ENCODE measurements around the gene SPRY2. TPM values are rescaled to one million over a fixed set of nuclear protein-coding genes. Genes with fewer than 3 reads are reported as not detected.
A peak's percentile ranks its signal among the peaks of the same experiment; 100 is the strongest.

The SPRY2 gene
- total and polyA plus RNA-seq, 2 donors (not counting 3 experiments of a cell fraction or from before 2014, with no cell fraction given) = 26.2 to 52.3 TPM

DNA sequence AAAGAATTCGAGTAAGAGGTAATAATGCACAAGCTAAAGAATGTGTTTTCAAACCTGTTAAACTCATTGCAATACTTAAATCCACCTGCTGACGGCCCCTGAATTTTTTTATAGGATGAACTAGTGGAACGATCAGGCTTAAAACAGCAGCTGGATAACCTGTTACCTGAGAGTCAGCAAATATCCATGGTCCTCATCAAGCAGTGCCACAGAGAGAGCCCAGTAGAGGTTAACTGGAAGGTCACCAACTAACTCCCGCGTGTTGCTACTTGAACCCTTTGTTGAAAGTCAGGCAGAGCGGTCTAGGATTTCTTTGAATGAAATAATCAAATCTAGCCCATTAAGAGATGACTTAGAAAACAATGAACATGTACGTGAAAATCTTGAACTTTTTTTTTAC is 47.6 kb upstream of the SPRY2 start:
- H4K20me1 ChIP-seq (replicated peaks; ENCODE audit: control insufficient read depth, extremely low read depth, insufficient read depth, low read length) = no peaks in the 10 kb centered on the region
- H3K9me3 ChIP-seq (replicated peaks; ENCODE audit: control insufficient read depth, insufficient read depth, low read length) = no peaks in the 10 kb centered on the region
- no peak for FAIRE-seq
- no peak overlapping the region for H3K4me2 ChIP-seq (ENCODE audit: insufficient read depth, low read length)
- POLR2A ChIA-PET = no interaction called here
- no peaks in the 10 kb centered on the region for H3K36me3 ChIP-seq (ENCODE audit: control insufficient read depth in 2 of 2, extremely low read depth in 1 of 2, insufficient read depth in 2 of 2, low read length in 2 of 2)
- dilution Hi-C loops (cut with MboI; ENCODE audit: extremely low pct_ligation_motif_present, low sequenced_read_pairs) (no loop called here), intact Hi-C loops (cut with micrococcal nuclease) (no loop called here)
- no peak overlapping the region for H3K27ac ChIP-seq (ENCODE audit: insufficient read depth, low read depth, low read length)
- CTCF ChIA-PET = interaction anchor here (1.4 to 1.7 kb wide), 3 partner anchors 9 to 13 kb away, joined by 3 to 8 read pairs (median 4); no protein-coding TSS in a partner anchor
- no peak overlapping the region for H3K4me3 ChIP-seq (replicated peaks in 1 of 3; ENCODE audit: insufficient read depth in 1 of 3, low read depth in 1 of 3, low read length in 3 of 3)
- H2AFZ ChIP-seq (ENCODE audit: low read depth, low read length) = no peak overlapping the region
- H3K79me2 ChIP-seq (ENCODE audit: control insufficient read depth, insufficient read depth, low read length) = no peaks in the 10 kb centered on the region
- BruUV-seq (replicated peaks) = no TSS peak
- no peak for TF ChIP-seq FOS (IDR thresholded peaks at IDR 0.05; ENCODE audit: borderline replicate concordance, insufficient read depth, low read length)
- TF ChIP-seq GATA2 (IDR thresholded peaks at IDR 0.05; ENCODE audit: insufficient read depth, insufficient read length, low read depth, low read length) = no peak
- TF ChIP-seq POLR2AphosphoS5 (IDR thresholded peaks at IDR 0.05; ENCODE audit: insufficient read depth, low read depth, low read length) = no peak
- no peak for TF ChIP-seq JUN (IDR thresholded peaks at IDR 0.05; ENCODE audit: borderline replicate concordance, insufficient read depth, insufficient read length, low read depth)
- TF ChIP-seq, protein P1, sequence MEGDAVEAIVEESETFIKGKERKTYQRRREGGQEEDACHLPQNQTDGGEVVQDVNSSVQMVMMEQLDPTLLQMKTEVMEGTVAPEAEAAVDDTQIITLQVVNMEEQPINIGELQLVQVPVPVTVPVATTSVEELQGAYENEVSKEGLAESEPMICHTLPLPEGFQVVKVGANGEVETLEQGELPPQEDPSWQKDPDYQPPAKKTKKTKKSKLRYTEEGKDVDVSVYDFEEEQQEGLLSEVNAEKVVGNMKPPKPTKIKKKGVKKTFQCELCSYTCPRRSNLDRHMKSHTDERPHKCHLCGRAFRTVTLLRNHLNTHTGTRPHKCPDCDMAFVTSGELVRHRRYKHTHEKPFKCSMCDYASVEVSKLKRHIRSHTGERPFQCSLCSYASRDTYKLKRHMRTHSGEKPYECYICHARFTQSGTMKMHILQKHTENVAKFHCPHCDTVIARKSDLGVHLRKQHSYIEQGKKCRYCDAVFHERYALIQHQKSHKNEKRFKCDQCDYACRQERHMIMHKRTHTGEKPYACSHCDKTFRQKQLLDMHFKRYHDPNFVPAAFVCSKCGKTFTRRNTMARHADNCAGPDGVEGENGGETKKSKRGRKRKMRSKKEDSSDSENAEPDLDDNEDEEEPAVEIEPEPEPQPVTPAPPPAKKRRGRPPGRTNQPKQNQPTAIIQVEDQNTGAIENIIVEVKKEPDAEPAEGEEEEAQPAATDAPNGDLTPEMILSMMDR (IDR thresholded peaks at IDR 0.05; ENCODE audit: extremely low read depth in 1 of 2, insufficient read depth in 1 of 2, low read depth in 1 of 2, low read length in 2 of 2) = no peak
- DNase-seq (ENCODE audit: low read depth, low spot score) = no peak
- no peak overlapping the region for H3K9ac ChIP-seq (replicated peaks; ENCODE audit: extremely low read depth, insufficient read depth, low read length)
- H3K9me1 ChIP-seq (replicated peaks; ENCODE audit: control insufficient read depth, extremely low read depth, insufficient read depth, low read length) = no peaks in the 10 kb centered on the region
- no peaks in the 10 kb centered on the region for H3K27me3 ChIP-seq (ENCODE audit: control insufficient read depth in 2 of 2, insufficient read depth in 2 of 2, low read length in 2 of 2)
- H3K4me1 ChIP-seq (ENCODE audit: control insufficient read depth, extremely low read depth, insufficient read depth, low read length) = no peaks in the 10 kb centered on the region

DNA sequence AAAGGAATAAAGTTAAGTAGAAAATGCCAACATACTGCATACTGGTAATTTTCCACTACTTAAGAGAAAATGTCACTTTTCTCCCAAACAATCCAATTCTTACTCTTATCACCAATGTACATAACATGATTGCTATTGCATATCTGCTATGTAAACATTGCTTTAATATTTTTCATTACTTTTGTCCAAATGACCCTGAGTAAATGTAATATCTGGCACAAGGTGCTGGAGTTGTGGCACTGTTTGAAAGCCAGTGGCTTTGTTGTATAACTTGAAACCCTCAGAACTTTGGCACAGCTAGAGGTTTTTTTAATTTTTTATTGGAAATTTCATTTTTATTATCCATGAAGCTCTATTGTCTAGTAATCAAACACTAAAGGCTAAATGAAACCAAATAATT is 45.7 kb upstream of the SPRY2 start:
- dilution Hi-C loops (cut with MboI; ENCODE audit: extremely low pct_ligation_motif_present, low sequenced_read_pairs) = no loop called here
- ChIA-PET CTCF (no interaction called here), POLR2A (no interaction called here)
- no peaks in the 10 kb centered on the region for H3K4me1 ChIP-seq (ENCODE audit: control insufficient read depth, extremely low read depth, insufficient read depth, low read length)
- DNase-seq (ENCODE audit: low read depth, low spot score) (peak; percentile 26), FAIRE-seq (no peak)
- no peak overlapping the region for H3K27ac ChIP-seq (ENCODE audit: insufficient read depth, low read depth, low read length)
- H3K36me3 ChIP-seq (ENCODE audit: control insufficient read depth in 2 of 2, extremely low read depth in 1 of 2, insufficient read depth in 2 of 2, low read length in 2 of 2) = no peaks in the 10 kb centered on the region
- intact Hi-C loops (cut with micrococcal nuclease) = no loop called here
- H2AFZ ChIP-seq (ENCODE audit: low read depth, low read length) = no peak overlapping the region
- no peaks in the 10 kb centered on the region for H3K27me3 ChIP-seq (ENCODE audit: control insufficient read depth in 2 of 2, insufficient read depth in 2 of 2, low read length in 2 of 2)
- H3K9me3 ChIP-seq (replicated peaks; ENCODE audit: control insufficient read depth, insufficient read depth, low read length) = no peaks in the 10 kb centered on the region
- no peaks in the 10 kb centered on the region for H3K79me2 ChIP-seq (ENCODE audit: control insufficient read depth, insufficient read depth, low read length)
- BruUV-seq (replicated peaks) = no TSS peak
- no peaks in the 10 kb centered on the region for H3K9me1 ChIP-seq (replicated peaks; ENCODE audit: control insufficient read depth, extremely low read depth, insufficient read depth, low read length)
- TF ChIP-seq, protein P1 (IDR thresholded peaks at IDR 0.05; ENCODE audit: extremely low read depth in 1 of 2, insufficient read depth in 1 of 2, low read depth in 1 of 2, low read length in 2 of 2) = no peak
- TF ChIP-seq GATA2 (IDR thresholded peaks at IDR 0.05; ENCODE audit: insufficient read depth, insufficient read length, low read depth, low read length) (no peak), MYC (IDR thresholded peaks at IDR 0.05; ENCODE audit: low read depth, low read length) (no peak), FOS (IDR thresholded peaks at IDR 0.05; ENCODE audit: borderline replicate concordance, insufficient read depth, low read length) (no peak), POLR2A (IDR thresholded peaks at IDR 0.05; ENCODE audit: low read depth, low read length) (no peak), EZH2 (IDR thresholded peaks at IDR 0.05; ENCODE audit: borderline replicate concordance, low read depth, low read length, severe bottlenecking) (no peak), POLR2AphosphoS5 (IDR thresholded peaks at IDR 0.05; ENCODE audit: insufficient read depth, low read depth, low read length) (no peak), JUN (IDR thresholded peaks at IDR 0.05; ENCODE audit: borderline replicate concordance, insufficient read depth, insufficient read length, low read depth) (no peak)
- TF ChIP-seq, protein P2, sequence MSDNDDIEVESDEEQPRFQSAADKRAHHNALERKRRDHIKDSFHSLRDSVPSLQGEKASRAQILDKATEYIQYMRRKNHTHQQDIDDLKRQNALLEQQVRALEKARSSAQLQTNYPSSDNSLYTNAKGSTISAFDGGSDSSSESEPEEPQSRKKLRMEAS (IDR thresholded peaks at IDR 0.05; ENCODE audit: insufficient read depth, insufficient read length) = no peak
- H3K4me3 ChIP-seq (replicated peaks in 1 of 3; ENCODE audit: insufficient read depth in 1 of 3, low read depth in 1 of 3, low read length in 3 of 3) = no peak overlapping the region
- no peak overlapping the region for H3K9ac ChIP-seq (replicated peaks; ENCODE audit: extremely low read depth, insufficient read depth, low read length)
- no peaks in the 10 kb centered on the region for H4K20me1 ChIP-seq (replicated peaks; ENCODE audit: control insufficient read depth, extremely low read depth, insufficient read depth, low read length)
- no peak overlapping the region for H3K4me2 ChIP-seq (ENCODE audit: insufficient read depth, low read length)
